ENCODE data around the gene RGR. TPM values are rescaled to one million over a fixed set of nuclear protein-coding genes. Genes with fewer than 3 reads are reported as not detected.

RGR gene
- total RNA-seq, 1 donor from 2014 or later: not detected

GRCh38 chr10:84198206-84198915 is 46.5 kb upstream of the RGR start:
- Mint-ChIP-seq H3K36me3 (ENCODE audit: low read depth, unreplicated experiment) (no peaks in the 10 kb centered on the region), H3K4me3 (ENCODE audit: unreplicated experiment) (no peak overlapping the region), H3K27me3 (ENCODE audit: unreplicated experiment) (peaks cover 17% of the 10 kb centered on the region)

GRCh38 chr10:84200537-84201243 is 44.2 kb upstream of the RGR start:
- Mint-ChIP-seq H3K9me3 (ENCODE audit: unreplicated experiment) (no peaks in the 10 kb centered on the region), H3K4me3 (ENCODE audit: unreplicated experiment) (no peak overlapping the region), H3K27me3 (ENCODE audit: unreplicated experiment) (peaks cover 19% of the 10 kb centered on the region), H3K4me1 (ENCODE audit: unreplicated experiment) (no peaks in the 10 kb centered on the region), H3K36me3 (ENCODE audit: low read depth, unreplicated experiment) (no peaks in the 10 kb centered on the region), H3K27ac (ENCODE audit: unreplicated experiment) (no peak overlapping the region)
- TF ChIP-seq CTCF (IDR thresholded peaks at IDR 0.05; ENCODE audit: unreplicated experiment): no peak
- DNase-seq (ENCODE audit: low spot score): no peak

More at GRCh38 chr10:84198206-84198915, 46.5 kb upstream of the RGR start:
- Mint-ChIP-seq H3K4me1 (ENCODE audit: unreplicated experiment) (no peaks in the 10 kb centered on the region), H3K9me3 (ENCODE audit: unreplicated experiment) (no peaks in the 10 kb centered on the region), H3K27ac (ENCODE audit: unreplicated experiment) (no peak overlapping the region)
- no peak for TF ChIP-seq CTCF (IDR thresholded peaks at IDR 0.05; ENCODE audit: unreplicated experiment)
- no peak for DNase-seq (ENCODE audit: low spot score)

GRCh38 chr10:84201244-84201606 is 43.6 kb upstream of the RGR start:
- H3K27ac Mint-ChIP-seq (ENCODE audit: unreplicated experiment): no peak overlapping the region
- TF ChIP-seq CTCF (IDR thresholded peaks at IDR 0.05; ENCODE audit: unreplicated experiment): no peak
- no peak for DNase-seq (ENCODE audit: low spot score)
- H3K27me3 Mint-ChIP-seq (ENCODE audit: unreplicated experiment): peaks cover 19% of the 10 kb centered on the region
- H3K36me3 Mint-ChIP-seq (ENCODE audit: low read depth, unreplicated experiment): no peaks in the 10 kb centered on the region
- no peaks in the 10 kb centered on the region for H3K4me1 Mint-ChIP-seq (ENCODE audit: unreplicated experiment)
- H3K4me3 Mint-ChIP-seq (ENCODE audit: unreplicated experiment): no peak overlapping the region
- H3K9me3 Mint-ChIP-seq (ENCODE audit: unreplicated experiment): no peaks in the 10 kb centered on the region

GRCh38 chr10:84201682-84202081 is 43.2 kb upstream of the RGR start:
- TF ChIP-seq CTCF (IDR thresholded peaks at IDR 0.05; ENCODE audit: unreplicated experiment): no peak
- Mint-ChIP-seq H3K27ac (ENCODE audit: unreplicated experiment) (no peak overlapping the region), H3K36me3 (ENCODE audit: low read depth, unreplicated experiment) (no peaks in the 10 kb centered on the region), H3K9me3 (ENCODE audit: unreplicated experiment) (no peaks in the 10 kb centered on the region), H3K4me3 (ENCODE audit: unreplicated experiment) (no peak overlapping the region), H3K27me3 (ENCODE audit: unreplicated experiment) (peaks cover 19% of the 10 kb centered on the region), H3K4me1 (ENCODE audit: unreplicated experiment) (no peaks in the 10 kb centered on the region)
- DNase-seq (ENCODE audit: low spot score): no peak

- DNase-seq (ENCODE audit: low spot score): no peak
- Mint-ChIP-seq H3K4me3 (ENCODE audit: unreplicated experiment) (no peak overlapping the region), H3K9me3 (ENCODE audit: unreplicated experiment) (no peaks in the 10 kb centered on the region), H3K27me3 (ENCODE audit: unreplicated experiment) (peaks cover 14% of the 10 kb centered on the region), H3K36me3 (ENCODE audit: low read depth, unreplicated experiment) (no peaks in the 10 kb centered on the region), H3K4me1 (ENCODE audit: unreplicated experiment) (no peaks in the 10 kb centered on the region), H3K27ac (ENCODE audit: unreplicated experiment) (no peak overlapping the region)
- no peak for TF ChIP-seq CTCF (IDR thresholded peaks at IDR 0.05; ENCODE audit: unreplicated experiment)
Measured at GRCh38 chr10:84202349-84202748, 42.5 kb upstream of the RGR start.

Data from endothelial cell (in vitro differentiated cells).